Stimulated activated CD4-positive, alpha-beta T cell treated with anti-CD3 and anti-CD28 coated beads, Interleukin-2, amount 100 ng/mL, for 24 hours (primary cell): ENCODE results near the gene ELF2.
A peak's percentile ranks its signal among the peaks of the same experiment; 100 is the strongest.
"Not testable (repeated sequence)": the region's sequence is repeated elsewhere in the genome, so short reads cannot be mapped to it uniquely, and the experiment has no call there.

Experiments
- DNase-seq, 2 donors: peaks; one replicate each; pipeline ENCODE4 v3.0.0-alpha.2; 2020

ELF2 gene

GRCh38 chr4:139059026-139059425 is 118.0 kb downstream of the ELF2 start:
- DNase-seq = not testable (repeated sequence)

- DNase-seq = no peak
Observed at GRCh38 chr4:139054791-139055505, 122.1 kb downstream of the ELF2 start.

- DNase-seq = no peak
Observed at GRCh38 chr4:139053909-139054308, 123.1 kb downstream of the ELF2 start.

GRCh38 chr4:139050446-139050845 is 126.6 kb downstream of the ELF2 start:
- DNase-seq = no peak

GRCh38 chr4:139048026-139048425 is 129.0 kb downstream of the ELF2 start:
- no peak for DNase-seq

- no peak for DNase-seq
Observed at GRCh38 chr4:139044291-139044690, 132.7 kb downstream of the ELF2 start.

- no peak for DNase-seq
Observed at GRCh38 chr4:139042981-139043460, 134.0 kb downstream of the ELF2 start.

- DNase-seq = no peak
Observed at GRCh38 chr4:139038874-139039443, 138.1 kb downstream of the ELF2 start.

GRCh38 chr4:139036885-139037284 is 140.1 kb downstream of the ELF2 start:
- no peak for DNase-seq

GRCh38 chr4:139035650-139036049 is 141.4 kb downstream of the ELF2 start:
- no peak for DNase-seq

GRCh38 chr4:139030614-139031235 is 146.3 kb downstream of the ELF2 start:
- DNase-seq = peak; percentile 64 to 74

GRCh38 chr4:139029866-139030363 is 147.1 kb downstream of the ELF2 start:
- DNase-seq = not testable (repeated sequence)

GRCh38 chr4:139028191-139028661 is 148.8 kb downstream of the ELF2 start:
- no peak for DNase-seq

GRCh38 chr4:139027776-139028175 is 149.2 kb downstream of the ELF2 start:
- no peak for DNase-seq

GRCh38 chr4:139025841-139026240 is 151.2 kb downstream of the ELF2 start:
- no peak for DNase-seq

GRCh38 chr4:139024686-139025085 is 152.3 kb downstream of the ELF2 start:
- no peak for DNase-seq

GRCh38 chr4:139022835-139023234 is 154.2 kb downstream of the ELF2 start:
- DNase-seq = no peak

GRCh38 chr4:139021071-139021470 is 155.9 kb downstream of the ELF2 start:
- DNase-seq = not testable (repeated sequence)

- no peak for DNase-seq
Observed at GRCh38 chr4:139020384-139020783, 156.6 kb downstream of the ELF2 start.

- no peak for DNase-seq
Observed at GRCh38 chr4:139018971-139019758, 157.9 kb downstream of the ELF2 start.

- DNase-seq = no peak
Observed at GRCh38 chr4:139018501-139018900, 158.5 kb downstream of the ELF2 start.

GRCh38 chr4:139017861-139018260 is 159.2 kb downstream of the ELF2 start:
- no peak for DNase-seq

- DNase-seq = peak; percentile 54 to 59
Observed at GRCh38 chr4:139015948-139016471, 161.0 kb downstream of the ELF2 start.
